Mesenchymal stem cell (in vitro differentiated cells and primary cell): Measurements from ENCODE around the gene BSDC1.

ENCODE experiments used
- DNase-seq: peaks from one replicate; pipeline ENCODE4 v3.0.0-alpha.2; 2013
- H2AFZ ChIP-seq: one replicate; pipeline ENCODE4 v1.6.1; 2013; ENCODE audit warnings: low read depth, mild to moderate bottlenecking, control low read depth, inconsistent platforms, low read length, moderate library complexity
- H2AK5ac ChIP-seq: 2 replicates; pipeline ENCODE4 v1.6.1; 2013; ENCODE audit warnings: low read length, moderate library complexity, mild to moderate bottlenecking, inconsistent platforms; ENCODE audit not compliant: severe bottlenecking
- H2BK120ac ChIP-seq: one replicate; pipeline ENCODE4 v1.6.1; 2013; ENCODE audit warnings: low read depth, mild to moderate bottlenecking, inconsistent platforms, low read length, moderate library complexity
- H2BK12ac ChIP-seq, 2 experiments: one replicate each; pipeline ENCODE4 v1.6.1; 2013; ENCODE audit warnings: inconsistent platforms in 2 of 2, low read length in 2 of 2, mild to moderate bottlenecking in 2 of 2, moderate library complexity in 2 of 2, control low read depth in 1 of 2
- H2BK15ac ChIP-seq: one replicate; pipeline ENCODE4 v1.6.1; 2013; ENCODE audit warnings: mild to moderate bottlenecking, low read depth, inconsistent platforms; ENCODE audit not compliant: poor library complexity, severe bottlenecking
- H2BK5ac ChIP-seq: 2 replicates; pipeline ENCODE4 v1.6.1; 2013; ENCODE audit warnings: low read depth, mild to moderate bottlenecking, low read length, control low read depth, inconsistent platforms; ENCODE audit not compliant: poor library complexity, severe bottlenecking
- H3K14ac ChIP-seq, 2 experiments: one replicate each; pipeline ENCODE4 v1.6.1; 2013; ENCODE audit warnings: inconsistent platforms in 2 of 2, low read length in 2 of 2, control low read depth in 1 of 2, mild to moderate bottlenecking in 1 of 2, moderate library complexity in 1 of 2
- H3K18ac ChIP-seq, 2 experiments: one replicate each; pipeline ENCODE4 v1.6.1; 2013; ENCODE audit warnings: inconsistent platforms in 2 of 2, low read length in 2 of 2, control low read depth in 1 of 2, low read depth in 1 of 2, mild to moderate bottlenecking in 1 of 2
- H3K23ac ChIP-seq, 2 experiments: one replicate each; pipeline ENCODE4 v1.6.1; 2013; ENCODE audit warnings: inconsistent platforms in 2 of 2, low read length in 2 of 2, mild to moderate bottlenecking in 2 of 2, moderate library complexity in 2 of 2, control low read depth in 1 of 2
- H3K27ac ChIP-seq: 2 replicates; pipeline ENCODE4 v1.5.1; 2013; ENCODE audit warnings: mild to moderate bottlenecking, moderate library complexity, low read length, control low read depth, inconsistent platforms; ENCODE audit not compliant: poor library complexity, severe bottlenecking
- H3K27me3 ChIP-seq, 2 experiments: 2 replicates each; pipeline versions ENCODE4 v1.6.1 to v1.7.0; 2013; ENCODE audit warnings: low read length in 2 of 2, mild to moderate bottlenecking in 2 of 2, moderate library complexity in 2 of 2, control low read depth in 1 of 2, inconsistent platforms in 1 of 2; ENCODE audit not compliant: control insufficient read depth in 1 of 2, insufficient read depth in 1 of 2
- H3K36me3 ChIP-seq, 2 experiments: 2 replicates each; pipeline versions ENCODE4 v1.6.1 to v1.7.0; 2013; ENCODE audit warnings: low read length in 2 of 2, control low read depth in 1 of 2, inconsistent platforms in 1 of 2, low read depth in 1 of 2, mild to moderate bottlenecking in 1 of 2; ENCODE audit not compliant: insufficient read depth in 2 of 2, control insufficient read depth in 1 of 2
- H3K4ac ChIP-seq, 2 experiments: one replicate each; pipeline ENCODE4 v1.6.1; 2013; ENCODE audit warnings: inconsistent platforms in 2 of 2, low read length in 2 of 2, mild to moderate bottlenecking in 2 of 2, moderate library complexity in 2 of 2, control low read depth in 1 of 2, low read depth in 1 of 2
- H3K4me1 ChIP-seq: 2 replicates; pipeline ENCODE4 v1.6.1; 2013; ENCODE audit warnings: low read depth, low read length, control low read depth; ENCODE audit not compliant: control insufficient read depth, insufficient read depth
- H3K4me2 ChIP-seq: 2 replicates; pipeline ENCODE4 v1.6.1; 2013; ENCODE audit warnings: low read length, mild to moderate bottlenecking, inconsistent platforms; ENCODE audit not compliant: poor library complexity, severe bottlenecking
- H3K4me3 ChIP-seq, 2 experiments: 2 replicates each; pipeline versions ENCODE4 v1.5.1 to v1.7.0; 2013; ENCODE audit warnings: low read length in 2 of 2, mild to moderate bottlenecking in 2 of 2, control low read depth in 1 of 2, low read depth in 1 of 2; ENCODE audit not compliant: insufficient read depth in 1 of 2
- H3K79me1 ChIP-seq: replicated peaks from 2 replicates; pipeline ENCODE4 v1.6.1; 2013; ENCODE audit warnings: mild to moderate bottlenecking, control low read depth, low read length, inconsistent platforms; ENCODE audit not compliant: poor library complexity, severe bottlenecking
- H3K9ac ChIP-seq: 2 replicates; pipeline ENCODE4 v1.7.0; 2013; ENCODE audit warnings: mild to moderate bottlenecking, low read length, moderate library complexity
- H3K9me3 ChIP-seq: 2 replicates; pipeline ENCODE4 v1.7.0; 2013; ENCODE audit warnings: mild to moderate bottlenecking, low read length; ENCODE audit not compliant: control insufficient read depth
- H4K8ac ChIP-seq: one replicate; pipeline ENCODE4 v1.6.1; 2013; ENCODE audit warnings: inconsistent platforms, mild to moderate bottlenecking, low read length, moderate library complexity
- H4K91ac ChIP-seq: one replicate; pipeline ENCODE4 v1.6.1; 2013; ENCODE audit warnings: mild to moderate bottlenecking, low read length, inconsistent platforms
- WGBS: methylation state at CpG from one replicate; pipeline ENCODE4 v1.1.7; 2013; ENCODE audit warnings: mixed read lengths; 5-methylcytosine and 5-hydroxymethylcytosine counted together

The BSDC1 gene

GRCh38 chr1:32364836-32365235, 29.4 kb downstream of the BSDC1 start:
- Histone ChIP-seq H2AFZ (no peak overlapping the region), H4K91ac (no peak overlapping the region), H3K79me1 (peaks cover 6% of the 10 kb centered on the region), H2AK5ac (no peak overlapping the region), H3K9ac (no peak overlapping the region), H3K14ac (no peak overlapping the region), H3K4ac (no peak overlapping the region), H3K23ac (no peak overlapping the region), H2BK120ac (no peak overlapping the region), H3K18ac (no peak overlapping the region), H2BK5ac (no peak overlapping the region), H2BK15ac (no peak overlapping the region), H3K27ac (no peak overlapping the region), H3K9me3 (no peaks in the 10 kb centered on the region), H3K36me3 (peaks cover 66 to 70% of the 10 kb centered on the region in 2 experiments), H4K8ac (no peak overlapping the region), H2BK12ac (no peak overlapping the region), H3K27me3 (no peaks in the 10 kb centered on the region), H3K4me1 (peaks cover 18% of the 10 kb centered on the region), H3K4me3 (no peak overlapping the region), H3K4me2 (no peak overlapping the region)
- 99% methylated on average over 3 of the region's 5 CpGs for WGBS
- DNase-seq, result no peak

- Histone ChIP-seq H2BK5ac (no peak overlapping the region), H2BK15ac (peak overlapping the region; percentile 39), H2BK12ac (no peak overlapping the region), H3K4me1 (peaks cover 18% of the 10 kb centered on the region), H3K9ac (no peak overlapping the region), H3K79me1 (peaks cover 6% of the 10 kb centered on the region), H3K4ac (no peak overlapping the region), H3K23ac (no peak overlapping the region), H3K14ac (no peak overlapping the region), H2AK5ac (no peak overlapping the region), H3K18ac (no peak overlapping the region), H3K27me3 (no peaks in the 10 kb centered on the region), H3K27ac (no peak overlapping the region), H3K36me3 (peaks cover 56 to 69% of the 10 kb centered on the region in 2 experiments), H3K4me2 (no peak overlapping the region), H2BK120ac (no peak overlapping the region), H2AFZ (no peak overlapping the region), H4K91ac (peak overlapping the region; percentile 72), H3K9me3 (no peaks in the 10 kb centered on the region), H4K8ac (peak overlapping the region; percentile 17), H3K4me3 (peak overlapping the region in 1 of 2 experiments; percentile 0)
- DNase-seq, result no peak
- 98% methylated on average over 12 of the region's 12 CpGs for WGBS
These were observed 30.5 kb downstream of the BSDC1 start for GRCh38 chr1:32363713-32364112.

GRCh38 chr1:32362474-32363313, 31.5 kb downstream of the BSDC1 start, which contains the start of the genes FAM229A and TSSK3:
FAM229A (minus strand) TSS chr1:32362485; CDS start chr1:32362091, 394 bp downstream.
TSSK3 (plus strand) TSS chr1:32362539; CDS start chr1:32362702, 163 bp downstream.
- peak within 1 kb of the TSS; percentile 78 for H3K4me2 ChIP-seq
- peak within 1 kb of the TSS in 1 of 2 experiments; percentile 37 for H3K18ac ChIP-seq
- H3K9ac ChIP-seq, result peak within 1 kb of the TSS; percentile 76
- H3K9me3 ChIP-seq, result no peaks in the 10 kb centered on the region
- H3K36me3 ChIP-seq, result peaks cover 54 to 60% of the 10 kb centered on the region in 2 experiments
- H2BK120ac ChIP-seq, result peak within 1 kb of the TSS; percentile 74
- peaks cover 6% of the 10 kb centered on the region for H3K79me1 ChIP-seq
- H3K14ac ChIP-seq, result no peak within 1 kb of the TSS
- H3K4ac ChIP-seq, result peak within 1 kb of the TSS in 1 of 2 experiments; percentile 88
- no peak within 1 kb of the TSS for H3K27ac ChIP-seq
- H3K4me1 ChIP-seq, result peaks cover 18% of the 10 kb centered on the region
- no peak within 1 kb of the TSS for H2AK5ac ChIP-seq
- 86% methylated on average over 16 of the region's 17 CpGs for WGBS
- peak within 1 kb of the TSS; percentile 76 for H4K91ac ChIP-seq
- H2BK12ac ChIP-seq, result peak within 1 kb of the TSS in 1 of 2 experiments; percentile 47
- H2BK5ac ChIP-seq, result no peak within 1 kb of the TSS
- no peak for DNase-seq
- H2BK15ac ChIP-seq, result peak within 1 kb of the TSS; percentile 64
- H3K27me3 ChIP-seq, result no peaks in the 10 kb centered on the region
- H4K8ac ChIP-seq, result peak within 1 kb of the TSS; percentile 82
- peak within 1 kb of the TSS; percentile 39 to 58 for H3K4me3 ChIP-seq
- no peak within 1 kb of the TSS for H2AFZ ChIP-seq
- peak within 1 kb of the TSS in 1 of 2 experiments; percentile 22 for H3K23ac ChIP-seq
